Liver (tissue), 3 donors: ENCODE measurements around the gene GABARAPL2.

ENCODE experiments used
- ATF3 ChIP-seq: IDR thresholded peaks from 2 replicates; pipeline ENCODE4 v1.6.1; 2016; ENCODE audit warnings: antibody characterized with exemption
- CTCF ChIP-seq: fragments of 150-350 bp; IDR thresholded peaks from 2 replicates; pipeline ENCODE4 v1.5.1; 2017; ENCODE audit warnings: improper control_type of control experiment, low read depth, low read length; ENCODE audit not compliant: missing input control
- donor health status: healthy.
- donor health status: healthy.

GRCh38 chr16:75584108-75584507 is 17.9 kb downstream of the GABARAPL2 start:
- TF ChIP-seq ATF3 (no peak), CTCF (no peak)
